OCI-LY1 (cell line): ENCODE data around the gene ANKRD13A.

Source experiments
- CTCF ChIP-seq: fragments of 200-600 bp; sonication (generic), shearing (Covaris generic); IDR thresholded peaks from 2 replicates; pipeline ENCODE4 v1.5.1; 2017; ENCODE audit warnings: mild to moderate bottlenecking, antibody characterized with exemption, low read length, moderate library complexity, mixed read lengths
- EZH2 ChIP-seq: fragments of 200-600 bp; sonication (generic), shearing (Covaris generic); IDR thresholded peaks from 2 replicates; pipeline ENCODE4 v1.8.0; 2017; ENCODE audit warnings: borderline replicate concordance, mixed run types, mild to moderate bottlenecking, antibody characterized with exemption, low read length, moderate library complexity, mixed read lengths

GRCh38 chr12:109950625-109951024 is 48.6 kb upstream of the ANKRD13A start:
- TF ChIP-seq EZH2 (no peak), CTCF (no peak)
